K562 (cell line): Measurements from ENCODE around the gene EFNA2. TPM values are rescaled to one million over a fixed set of nuclear protein-coding genes. Genes with fewer than 3 reads are reported as not detected.

ENCODE experiments used
- ADNP ChIP-seq: fragments of 200-800 bp; sonication (Bioruptor generic); IDR thresholded peaks from 2 replicates; pipeline ENCODE4 v1.6.1; 2016; ENCODE audit warnings: missing genetic modification characterization, missing compliant biosample characterization
- BCL6 ChIP-seq: fragments of 250-450 bp; sonication (Bioruptor Pico); IDR thresholded peaks from 2 replicates; pipeline ENCODE4 v1.4.0; 2020
- BRF2 ChIP-seq: IDR thresholded peaks from 3 replicates; pipeline ENCODE4 v1.6.1; 2011; ENCODE audit warnings: borderline replicate concordance, mild to moderate bottlenecking; ENCODE audit not compliant: insufficient read length, insufficient read depth
- GABPA ChIP-seq: fragments of 200-800 bp; sonication (Bioruptor generic); conservative IDR thresholded peaks from 2 replicates; pipeline ENCODE4 v1.6.1; 2016; ENCODE audit warnings: low read depth, missing genetic modification characterization, missing compliant biosample characterization
- NCOA4 ChIP-seq: fragments of 450-650 bp; IDR thresholded peaks from 2 replicates; pipeline ENCODE4 v1.6.1; 2018; ENCODE audit warnings: mild to moderate bottlenecking; ENCODE audit not compliant: partially characterized antibody
- NFRKB ChIP-seq: fragments of 450-650 bp; IDR thresholded peaks from 2 replicates; pipeline ENCODE4 v1.6.1; 2016; ENCODE audit warnings: low read depth
- PHB ChIP-seq: fragments of 250-450 bp; sonication (Bioruptor Pico); IDR thresholded peaks from 2 replicates; pipeline ENCODE4 v1.5.0; 2021
- ZBTB11 ChIP-seq, 3 experiments: fragments of 200-800 bp in 1 of 3; fragments of 250-450 bp in 1 of 3; fragments of 450-650 bp in 1 of 3; sonication (Bioruptor Pico) in 1 of 3; sonication (Bioruptor generic) in 1 of 3; formaldehyde crosslinking in 1 of 3; IDR thresholded peaks; 2 replicates each; pipeline versions ENCODE4 v1.6.1 to v1.8.0; 2016 to 2022; ENCODE audit warnings: mild to moderate bottlenecking in 2 of 3, missing genetic modification characterization in 2 of 3, missing compliant biosample characterization in 1 of 3, moderate library complexity in 1 of 3
- polyA plus RNA-seq, 8 experiments: library from polyadenylated mRNA; depleted of rRNA in 4 of 8; stranded (reverse) in 5 of 8; unstranded in 3 of 8; fragments of >200 nt; fragmentation: Nextera tagmentation in 2 of 8; fragmentation: Illumina TruSeq in 1 of 8; extraction: Ambion mirVana in 2 of 8; extraction: Trizol in 1 of 8; gene quantifications; 2 replicates each; pipeline versions ENCODE4 v1.2.1 to v1.2.3, GENCODE V29; 2011 to 2014; ENCODE audit warnings: inconsistent platforms in 1 of 8, missing spikeins in 1 of 8
- total RNA-seq, 7 experiments: library from RNA; depleted of rRNA in 6 of 7; stranded (reverse); fragments of >200 nt in 6 of 7; fragmentation: Illumina TruSeq in 2 of 7; extraction: Trizol in 2 of 7; gene quantifications; 2 replicates each; pipeline versions ENCODE4 v1.2.1 to v1.2.3, GENCODE V29; 2011 to 2021; ENCODE audit warnings: low replicate concordance in 1 of 7

The EFNA2 gene
- total and polyA plus RNA-seq, 9 of the 15 experiments (the other 6 are each of a cell fraction or from before 2014, with no cell fraction given) = 0.11 to 0.44 (median 0.15) TPM; not detected in 6

GRCh38 chr19:1307320-1307719 lies 21.6 kb downstream of the EFNA2 start (continued):
- TF ChIP-seq BRF2 (no peak), BCL6 (CRISPR knock-in tag) (no peak), PHB (CRISPR knock-in tag) (no peak), ADNP (0 out of 2 replicates have a peak, but pooled peaks have one; percentile 72), ZBTB11 (CRISPR knock-in tag; IDR thresholded peaks at IDR 0.05) (0 out of 6 replicates have a peak, but pooled peaks of 1 of the 3 experiments have one; percentile 48), GABPA (tag) (peak; percentile 76), NCOA4 (no peak), NFRKB (no peak)
